ENCODE results near the gene UMPS.

UMPS gene

GRCh38 chr3:124764746-124765145 is 34.5 kb downstream of the UMPS start:
- peak; percentile 47 for DNase-seq

GRCh38 chr3:124765197-124765840 is 35.1 kb downstream of the UMPS start:
- no peak for DNase-seq

- DNase-seq, result peak; percentile 28
Measured at GRCh38 chr3:124766113-124767095, 36.2 kb downstream of the UMPS start.

- peak; percentile 27 for DNase-seq
Measured at GRCh38 chr3:124767264-124767663, 37.0 kb downstream of the UMPS start.

GRCh38 chr3:124767691-124768090 is 37.4 kb downstream of the UMPS start:
- DNase-seq, result no peak

GRCh38 chr3:124768812-124769211 is 38.6 kb downstream of the UMPS start:
- DNase-seq, result no peak

- DNase-seq, result no peak
Measured at GRCh38 chr3:124769462-124769861, 39.2 kb downstream of the UMPS start.

GRCh38 chr3:124770336-124771082 is 40.3 kb downstream of the UMPS start:
- DNase-seq, result peak; percentile 82

GRCh38 chr3:124771083-124771445 is 40.8 kb downstream of the UMPS start:
- DNase-seq, result no peak

GRCh38 chr3:124772081-124772831 is 42.0 kb downstream of the UMPS start:
- DNase-seq, result peak; percentile 62

- DNase-seq, result no peak
Measured at GRCh38 chr3:124773351-124774326, 43.4 kb downstream of the UMPS start.

- DNase-seq, result peak; percentile 73
Measured at GRCh38 chr3:124774327-124774718, 44.1 kb downstream of the UMPS start.

- DNase-seq, result no peak
Measured at GRCh38 chr3:124774841-124775402, 44.7 kb downstream of the UMPS start.

GRCh38 chr3:124775877-124776276 is 45.6 kb downstream of the UMPS start:
- DNase-seq, result no peak

- no peak for DNase-seq
Measured at GRCh38 chr3:124776856-124777255, 46.6 kb downstream of the UMPS start.

GRCh38 chr3:124777762-124778470 is 47.7 kb downstream of the UMPS start:
- DNase-seq, result no peak

- DNase-seq, result peak; percentile 31
Measured at GRCh38 chr3:124779116-124779515, 48.9 kb downstream of the UMPS start.

- DNase-seq, result peak; percentile 50
Measured at GRCh38 chr3:124779751-124780191, 49.5 kb downstream of the UMPS start.

GRCh38 chr3:124780356-124780755 is 50.1 kb downstream of the UMPS start:
- DNase-seq, result peak; percentile 91

Data from left hindlimb (tissue), 1 donor.